HFF-Myc (cell line): ENCODE results near the gene RIMS3.

Source experiments
- DNase-seq: peaks from one replicate; pipeline ENCODE4 v3.0.0-alpha.2; 2011; ENCODE audit warnings: low read depth; ENCODE audit errors: extremely low read depth
- H3K4me3 ChIP-seq: replicated peaks from 2 replicates; pipeline ENCODE4 v1.5.1; 2011; ENCODE audit warnings: low read depth, mild to moderate bottlenecking, control low read depth, low read length
- TF ChIP-seq, protein P1 (sequence below): IDR thresholded peaks from 2 replicates; pipeline ENCODE4 v1.5.1; 2012; ENCODE audit warnings: mild to moderate bottlenecking, low read depth, low read length, control low read depth; ENCODE audit errors: missing control alignments

Gene RIMS3

DNA sequence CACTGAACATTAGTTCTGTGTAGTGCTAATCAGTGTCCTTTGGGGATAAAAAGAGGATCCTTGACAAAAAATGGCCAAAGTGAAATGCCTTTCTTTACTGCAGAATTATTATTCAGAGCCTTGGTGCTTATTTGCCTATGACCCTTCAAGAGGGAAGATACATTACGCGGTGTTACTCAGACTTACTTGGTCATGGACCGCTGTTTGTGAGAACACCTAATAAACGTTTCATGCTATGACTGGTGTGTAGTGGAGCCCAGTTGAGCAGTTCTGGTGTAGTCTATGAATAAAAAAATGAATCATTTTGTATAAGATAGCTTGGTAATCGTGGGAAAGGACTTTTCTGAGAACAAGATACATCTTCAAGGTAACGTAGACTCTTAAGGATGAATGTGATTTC is 34.3 kb upstream of the RIMS3 start:
- DNase-seq: no peak
- no peak overlapping the region for H3K4me3 ChIP-seq

DNA sequence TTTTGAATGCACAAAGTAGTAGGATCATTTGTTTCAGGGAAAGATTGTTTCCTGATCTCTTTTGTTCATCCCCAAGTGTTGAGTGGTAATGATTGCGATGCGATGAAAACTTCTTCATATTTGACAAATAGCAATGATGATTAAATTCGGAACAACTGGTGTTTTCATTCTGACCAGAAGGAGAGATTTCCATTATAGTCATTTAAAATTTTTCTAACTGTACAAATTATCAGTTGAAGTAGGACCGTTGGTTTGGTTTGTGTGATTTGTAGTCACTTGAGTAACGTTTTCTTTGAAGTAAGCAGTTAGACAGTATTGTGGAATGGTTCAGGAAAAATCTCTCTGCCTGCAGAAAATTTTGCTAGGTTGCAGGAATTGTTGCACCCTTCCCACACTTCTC is 32.0 kb upstream of the RIMS3 start:
- H3K4me3 ChIP-seq: no peak overlapping the region
- TF ChIP-seq, protein P1, sequence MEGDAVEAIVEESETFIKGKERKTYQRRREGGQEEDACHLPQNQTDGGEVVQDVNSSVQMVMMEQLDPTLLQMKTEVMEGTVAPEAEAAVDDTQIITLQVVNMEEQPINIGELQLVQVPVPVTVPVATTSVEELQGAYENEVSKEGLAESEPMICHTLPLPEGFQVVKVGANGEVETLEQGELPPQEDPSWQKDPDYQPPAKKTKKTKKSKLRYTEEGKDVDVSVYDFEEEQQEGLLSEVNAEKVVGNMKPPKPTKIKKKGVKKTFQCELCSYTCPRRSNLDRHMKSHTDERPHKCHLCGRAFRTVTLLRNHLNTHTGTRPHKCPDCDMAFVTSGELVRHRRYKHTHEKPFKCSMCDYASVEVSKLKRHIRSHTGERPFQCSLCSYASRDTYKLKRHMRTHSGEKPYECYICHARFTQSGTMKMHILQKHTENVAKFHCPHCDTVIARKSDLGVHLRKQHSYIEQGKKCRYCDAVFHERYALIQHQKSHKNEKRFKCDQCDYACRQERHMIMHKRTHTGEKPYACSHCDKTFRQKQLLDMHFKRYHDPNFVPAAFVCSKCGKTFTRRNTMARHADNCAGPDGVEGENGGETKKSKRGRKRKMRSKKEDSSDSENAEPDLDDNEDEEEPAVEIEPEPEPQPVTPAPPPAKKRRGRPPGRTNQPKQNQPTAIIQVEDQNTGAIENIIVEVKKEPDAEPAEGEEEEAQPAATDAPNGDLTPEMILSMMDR: no peak

More for the DNA sequence above, 34.3 kb upstream of the RIMS3 start:
- TF ChIP-seq, protein P1: no peak

DNA sequence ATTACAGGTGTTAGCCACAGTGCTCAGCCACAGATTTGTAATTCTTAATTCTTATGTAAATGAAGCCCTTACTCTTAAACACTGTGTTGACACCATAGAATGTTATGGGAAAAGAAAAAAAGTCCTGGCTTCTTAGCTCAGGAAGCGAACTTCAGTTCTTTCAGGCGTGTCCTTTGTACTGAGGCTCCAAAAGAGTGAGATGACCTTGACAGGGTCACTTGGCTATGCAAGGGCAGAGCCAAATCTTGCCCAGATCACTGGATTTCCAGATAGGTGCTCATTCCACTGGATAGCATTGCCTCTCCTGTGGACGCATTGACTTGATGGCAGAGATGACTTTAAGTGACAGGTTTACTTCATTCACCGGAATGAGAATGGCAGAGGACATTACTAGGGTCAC is 30.8 kb upstream of the RIMS3 start:
- no peak for DNase-seq
- TF ChIP-seq, protein P1: no peak
- H3K4me3 ChIP-seq: no peak overlapping the region

More for the DNA sequence above, 32.0 kb upstream of the RIMS3 start:
- DNase-seq: no peak

DNA sequence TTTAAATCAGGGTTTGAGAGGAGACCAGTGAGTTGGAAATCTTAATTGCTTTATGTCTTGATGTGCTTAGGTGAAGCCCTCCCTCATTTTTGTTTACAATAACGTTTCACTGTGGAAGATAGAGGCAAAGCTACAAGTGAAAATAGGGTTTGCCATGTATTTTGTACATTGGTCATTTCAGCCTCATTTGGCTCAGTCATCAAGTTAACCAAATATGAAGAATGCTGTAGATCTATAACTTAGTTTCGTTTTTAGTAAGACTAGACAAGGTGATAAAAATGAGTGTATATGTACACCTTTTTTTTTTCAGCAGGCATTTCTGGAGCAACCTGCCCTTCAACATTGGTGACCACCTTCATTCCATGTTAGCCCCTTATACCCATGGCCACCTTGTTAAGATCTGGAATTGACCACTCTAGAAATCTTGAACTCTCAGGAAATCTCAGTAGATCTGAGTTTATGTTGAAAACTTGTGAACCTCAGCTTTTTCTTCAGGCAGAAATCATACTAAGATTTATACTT is 28.9 kb upstream of the RIMS3 start:
- DNase-seq: no peak
- no peak overlapping the region for H3K4me3 ChIP-seq
- TF ChIP-seq, protein P1: no peak

DNA sequence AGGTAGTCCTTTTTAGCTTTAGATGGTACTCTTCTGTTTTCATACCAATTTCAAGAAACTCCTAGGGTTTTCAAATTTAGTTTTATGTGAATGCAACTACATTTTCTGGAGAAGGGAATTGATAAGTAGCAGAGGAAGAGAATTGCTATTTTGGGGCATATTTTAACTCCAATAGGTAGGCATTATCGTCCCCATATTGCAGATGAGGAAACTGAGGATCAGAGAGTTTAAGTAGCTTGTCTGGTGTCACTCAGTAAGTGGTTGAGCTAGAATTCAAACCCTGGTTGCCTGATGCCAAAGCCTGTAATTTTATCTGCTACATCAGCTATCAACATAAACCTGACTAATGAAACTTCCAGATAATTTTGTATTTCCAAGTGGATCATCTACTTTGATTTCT is 27.9 kb upstream of the RIMS3 start:
- TF ChIP-seq, protein P1: no peak
- DNase-seq: no peak
- peak overlapping the region; percentile 81 for H3K4me3 ChIP-seq

DNA sequence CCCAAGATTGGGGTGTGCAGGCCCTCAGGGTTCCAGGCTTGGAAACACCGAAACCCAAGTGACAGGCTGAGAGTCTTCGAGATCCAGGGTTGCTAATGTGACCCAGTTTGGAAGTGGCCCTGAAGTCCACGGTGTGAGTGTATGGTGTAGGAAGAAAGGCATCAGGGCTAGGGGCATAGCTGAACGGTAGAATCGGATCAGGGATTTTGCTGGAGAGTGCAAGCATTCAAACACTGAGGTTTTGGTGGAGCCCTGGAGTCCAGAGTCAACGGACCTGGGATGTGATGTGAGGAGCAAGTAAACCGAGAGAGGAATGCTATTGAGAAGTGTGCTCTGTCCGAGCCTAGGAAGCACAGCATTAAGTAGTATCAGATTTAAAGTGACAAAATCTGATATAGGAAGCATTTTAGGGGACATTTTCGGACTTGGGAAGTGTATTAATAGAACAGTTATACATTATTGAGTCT is 27.0 kb upstream of the RIMS3 start:
- DNase-seq: no peak

More for the DNA sequence above, 27.0 kb upstream of the RIMS3 start:
- TF ChIP-seq, protein P1: no peak
- H3K4me3 ChIP-seq: peak overlapping the region; percentile 81
